NCI-H524 (cell line): ENCODE measurements around the gene SEC31A.
"Not testable (repeated sequence)": the region's sequence is repeated elsewhere in the genome, so short reads cannot be mapped to it uniquely, and the experiment has no call there.

ENCODE experiments used
- DNase-seq, 2 experiments: peaks; one replicate each; lab custom pipeline; 2025; lab: John Stamatoyannopoulos, UW

The SEC31A gene

DNA sequence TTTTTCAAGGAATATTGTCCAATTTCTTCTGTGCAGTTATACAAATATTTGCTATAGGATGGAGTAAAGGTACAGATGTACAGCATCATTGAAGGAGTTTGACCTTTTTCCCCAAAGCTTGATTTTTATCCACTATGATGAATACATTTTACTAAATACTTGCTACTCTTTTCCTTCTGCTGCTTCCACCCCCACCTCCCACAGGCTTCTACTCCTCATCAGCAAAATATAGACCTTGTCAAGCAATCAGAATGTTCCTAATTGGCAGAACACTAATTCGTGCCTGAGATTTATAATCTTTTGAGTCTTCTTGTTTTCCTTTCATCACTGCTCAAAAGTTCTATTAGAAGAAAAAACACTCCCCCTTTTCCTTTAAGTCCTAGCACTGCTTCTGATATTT is 5.8 kb upstream of the SEC31A start:
- DNase-seq, result no peak

DNA sequence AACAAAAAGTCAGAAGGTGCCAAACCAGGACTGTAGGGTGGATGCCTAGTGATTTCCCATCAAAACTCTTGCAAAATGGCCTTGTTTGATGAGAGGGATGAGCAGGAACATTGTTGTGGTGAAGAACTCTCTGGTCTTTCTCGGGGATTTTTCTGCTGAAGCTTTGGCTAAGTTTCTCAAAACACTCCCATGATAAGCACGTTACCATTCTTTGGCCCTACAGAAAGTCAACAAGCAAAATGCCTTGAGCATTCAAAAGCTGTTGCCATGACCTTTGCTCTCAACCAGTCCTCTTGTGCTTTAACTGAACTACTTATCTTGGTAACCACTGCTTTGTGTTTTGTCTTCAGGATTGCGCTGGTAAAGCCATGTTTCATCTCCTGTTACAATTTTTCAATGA is 3.0 kb upstream of the SEC31A start:
- DNase-seq, result no peak

DNA sequence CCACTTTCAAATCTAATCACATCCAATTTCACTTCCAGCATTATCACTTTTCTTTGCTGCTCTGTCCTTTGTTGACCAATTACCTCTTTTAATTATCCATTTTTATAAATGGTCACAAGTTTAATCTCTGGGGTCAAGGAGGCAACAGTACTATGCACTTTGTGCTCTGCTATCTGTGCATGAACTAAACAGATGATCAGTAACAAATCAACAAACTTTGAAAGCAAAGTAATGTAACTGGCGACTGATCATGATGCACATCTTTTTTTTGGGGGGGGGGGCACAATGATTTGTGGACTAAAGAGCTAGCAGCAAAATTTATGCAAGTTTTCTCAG is 1.5 kb upstream of the SEC31A start:
- no peak for DNase-seq

DNA sequence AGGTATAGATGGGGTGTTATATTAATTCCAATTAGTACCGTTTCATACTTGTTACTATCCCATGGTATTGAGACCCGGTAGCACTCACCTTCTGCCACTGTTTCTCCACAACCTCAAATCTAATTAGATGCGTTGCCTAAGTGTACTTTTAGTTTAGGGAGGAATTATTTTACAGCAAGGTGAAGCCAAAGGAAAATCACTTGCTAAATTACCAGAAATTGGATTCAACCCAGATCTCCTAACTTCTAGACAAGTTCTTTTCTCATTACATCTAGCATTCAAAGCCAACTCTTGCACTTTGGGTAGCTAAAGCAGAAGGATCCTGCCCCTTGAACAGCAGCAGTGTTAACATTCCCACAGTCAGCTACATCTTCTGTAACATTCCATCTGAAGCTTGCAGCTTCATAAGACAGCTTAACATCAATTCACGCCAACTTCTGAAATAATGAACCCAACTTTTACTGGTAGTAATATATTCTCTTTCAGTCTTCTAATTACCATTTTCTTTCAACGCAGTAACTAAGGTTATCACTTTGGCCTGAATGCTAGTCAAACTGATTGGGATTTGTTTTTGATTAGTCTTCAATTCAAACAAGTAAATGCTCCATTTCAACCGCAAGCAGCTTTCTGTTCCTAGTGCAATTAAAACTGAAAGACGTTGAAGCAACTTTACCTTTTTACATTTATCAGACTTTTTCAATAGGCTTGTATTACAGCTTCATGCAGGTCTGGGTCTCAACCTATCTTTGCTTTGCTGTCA is 934 bp upstream of the SEC31A start:
- peak in 1 of 2 experiments; percentile 17 for DNase-seq

DNA sequence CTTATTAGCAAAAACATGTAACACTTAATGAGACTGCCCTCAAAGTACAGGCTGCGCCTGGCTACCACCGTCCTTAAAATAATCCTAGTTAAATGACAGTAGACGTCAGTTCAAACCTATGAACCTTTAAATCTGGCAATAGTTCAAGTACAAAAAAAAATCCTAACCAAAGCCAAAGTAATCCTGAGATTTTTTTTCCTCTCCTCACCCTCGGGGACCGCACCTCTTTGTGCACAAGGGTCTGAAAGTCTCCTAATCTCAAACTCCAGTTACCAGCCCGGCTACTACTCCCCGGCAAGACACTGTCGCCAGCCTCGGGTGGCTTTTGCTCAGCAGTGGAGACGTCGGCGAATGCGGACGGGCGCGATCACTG is 439 bp downstream of the SEC31A start:
- peak in 1 of 2 experiments; percentile 55 for DNase-seq

DNA sequence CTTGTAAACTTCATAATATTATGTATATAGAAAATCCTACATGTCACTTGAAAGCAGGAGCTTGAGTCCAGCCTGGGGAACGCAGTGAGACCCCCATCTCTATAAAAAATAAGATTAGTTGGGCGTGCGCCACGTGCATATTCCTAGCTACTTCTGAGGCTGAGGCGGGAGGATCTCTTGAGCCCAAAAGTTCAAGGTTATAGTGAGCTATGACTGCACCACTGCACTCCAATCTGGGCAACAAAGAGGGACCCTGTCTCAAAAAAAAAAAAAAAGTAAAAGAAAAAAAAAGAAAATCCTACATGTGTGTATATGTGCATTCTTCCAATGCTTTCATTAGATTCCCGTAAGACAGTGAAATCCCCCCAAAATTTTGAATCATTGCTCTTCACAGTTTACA is 1.7 kb downstream of the SEC31A start:
- DNase-seq, result no peak

DNA sequence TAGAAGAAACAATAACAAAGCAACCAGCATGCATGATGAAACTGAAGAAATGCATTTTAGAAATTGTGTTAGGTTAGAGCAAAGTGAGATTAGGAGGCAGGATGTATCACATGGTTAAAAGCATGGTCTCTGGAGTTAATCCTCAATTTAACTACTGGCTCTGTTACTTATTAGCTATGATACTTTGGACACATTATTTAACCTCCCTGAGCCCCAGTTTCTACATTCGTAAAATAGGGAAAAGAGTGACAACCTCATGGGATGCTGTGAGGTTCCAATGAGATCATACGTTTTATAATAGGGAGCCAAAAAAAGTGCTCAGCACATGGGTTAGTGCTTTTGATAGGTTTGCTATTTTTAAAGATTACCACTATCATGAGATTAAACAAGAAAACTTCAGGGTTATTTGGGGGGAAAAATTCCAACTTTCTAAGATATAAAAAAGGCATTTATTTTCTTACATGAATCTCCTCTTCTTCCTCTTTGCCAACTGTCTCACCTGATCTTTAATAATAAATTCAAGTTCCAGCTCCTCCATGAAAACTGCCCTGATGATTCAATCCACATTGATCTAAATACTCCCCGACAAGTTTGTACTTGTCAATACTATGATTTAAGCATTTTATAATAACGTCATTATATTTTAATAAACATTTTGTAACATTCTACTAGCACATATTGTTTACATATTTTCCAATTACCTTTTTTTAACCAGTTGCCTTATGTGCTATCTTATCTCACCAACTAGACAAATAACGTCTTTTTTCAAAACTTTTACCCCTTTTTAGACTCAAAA is 4.6 kb downstream of the SEC31A start:
- no peak for DNase-seq

DNA sequence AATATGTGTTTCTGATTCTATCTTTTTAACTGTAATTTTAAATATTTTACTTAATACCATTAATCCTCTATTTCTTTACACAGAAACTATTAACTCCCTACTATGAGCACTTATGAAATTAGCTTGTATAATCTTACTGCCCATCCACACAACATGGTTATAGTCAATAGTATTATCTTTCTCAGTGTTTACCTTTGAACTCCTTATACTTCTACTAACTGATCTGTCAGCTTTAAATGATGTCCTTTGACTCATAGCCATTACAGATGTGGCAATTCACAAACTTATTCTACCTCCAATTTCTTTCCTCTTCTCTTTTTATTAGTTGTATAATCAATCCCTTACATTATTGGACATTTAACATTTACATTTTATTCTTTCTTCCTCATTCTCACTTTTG is 5.5 kb downstream of the SEC31A start:
- DNase-seq, result no peak

DNA sequence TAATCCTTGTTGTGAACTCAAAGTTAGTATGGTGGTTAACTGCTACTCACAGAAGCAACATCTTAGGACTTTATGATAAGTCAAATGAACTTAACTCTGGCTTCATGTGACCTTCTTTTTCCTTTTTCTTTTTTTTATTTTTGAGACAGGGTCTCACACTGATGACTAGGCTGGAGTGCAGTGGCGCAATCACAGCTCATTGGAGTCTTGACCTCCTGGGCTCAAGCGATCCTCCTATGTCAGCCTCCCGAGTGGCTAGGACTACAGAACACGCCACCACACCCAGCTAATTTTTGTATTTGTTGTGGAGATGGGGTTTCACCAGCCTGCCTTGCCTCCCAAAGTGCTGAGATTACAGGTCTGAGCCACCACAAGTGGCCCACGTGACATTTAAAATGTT is 22.4 kb downstream of the SEC31A start:
- no peak for DNase-seq

DNA sequence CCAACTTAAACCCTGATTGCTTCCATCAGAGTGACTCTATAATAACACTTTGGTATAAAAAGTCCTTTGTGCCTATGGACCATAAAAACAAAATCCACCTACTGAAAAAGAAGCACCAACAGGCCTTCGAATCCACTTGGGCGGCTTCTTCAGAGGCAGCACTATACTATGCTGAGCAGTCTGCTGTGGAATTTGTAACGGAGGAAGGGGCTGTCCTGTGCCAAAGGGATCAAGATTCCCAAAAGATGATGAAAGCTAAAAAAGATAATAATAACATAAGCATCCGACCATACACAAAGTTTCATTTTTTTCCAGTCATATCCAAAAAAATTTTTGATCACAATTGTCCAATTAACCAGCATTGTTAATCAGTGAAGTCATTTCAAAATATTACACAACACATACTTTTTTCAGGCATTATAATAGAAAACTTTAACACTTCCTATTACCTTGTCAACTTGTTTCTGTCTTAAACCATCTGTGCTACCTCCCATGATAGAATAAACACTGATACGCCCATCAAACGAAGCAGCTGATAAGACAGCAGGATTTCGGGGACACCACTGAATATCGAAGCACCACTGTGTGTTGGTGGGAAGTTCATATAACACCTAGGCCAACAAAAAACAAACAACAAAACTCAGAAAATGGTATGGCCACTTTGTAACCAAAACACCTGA is 24.1 kb downstream of the SEC31A start:
- DNase-seq, result no peak

DNA sequence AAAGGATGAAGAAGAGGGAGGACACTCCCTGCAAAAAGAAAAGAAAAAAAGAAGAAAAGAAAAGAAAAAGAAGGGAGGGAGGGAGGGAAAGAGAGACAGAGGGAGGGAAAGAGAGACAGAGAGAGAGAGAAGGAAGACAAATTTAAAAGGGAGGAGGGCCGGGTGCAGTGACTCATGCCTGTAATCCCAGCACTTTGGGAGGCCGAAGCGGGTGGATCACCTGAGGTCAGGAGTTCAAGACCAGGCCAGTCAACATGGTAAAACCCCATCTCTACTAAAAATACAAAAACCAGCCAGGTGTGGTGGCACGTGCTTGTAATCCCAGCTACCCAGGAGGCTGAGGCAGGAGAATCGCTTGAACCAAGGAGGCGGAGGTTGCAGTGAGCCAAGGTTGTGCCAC is 24.9 kb downstream of the SEC31A start:
- not testable (repeated sequence) for DNase-seq

DNA sequence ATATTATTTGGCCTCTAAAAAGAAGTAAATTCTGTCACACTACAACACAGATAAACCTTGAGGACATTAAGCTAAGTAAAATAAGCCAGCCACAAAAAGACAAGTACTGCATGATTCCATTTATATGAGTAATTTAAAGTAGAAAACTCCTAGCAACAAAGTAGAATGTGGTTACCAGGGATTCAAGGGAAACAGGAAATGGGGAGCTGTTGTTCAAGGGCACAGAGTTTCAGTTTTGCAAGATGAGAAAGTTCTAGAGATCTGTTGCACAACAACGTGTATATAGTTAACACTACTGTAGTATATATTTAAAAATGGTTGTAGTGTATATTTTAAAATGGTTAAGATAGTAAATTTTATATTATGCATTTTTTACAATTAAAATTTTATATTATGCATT is 25.4 kb downstream of the SEC31A start:
- no peak for DNase-seq

DNA sequence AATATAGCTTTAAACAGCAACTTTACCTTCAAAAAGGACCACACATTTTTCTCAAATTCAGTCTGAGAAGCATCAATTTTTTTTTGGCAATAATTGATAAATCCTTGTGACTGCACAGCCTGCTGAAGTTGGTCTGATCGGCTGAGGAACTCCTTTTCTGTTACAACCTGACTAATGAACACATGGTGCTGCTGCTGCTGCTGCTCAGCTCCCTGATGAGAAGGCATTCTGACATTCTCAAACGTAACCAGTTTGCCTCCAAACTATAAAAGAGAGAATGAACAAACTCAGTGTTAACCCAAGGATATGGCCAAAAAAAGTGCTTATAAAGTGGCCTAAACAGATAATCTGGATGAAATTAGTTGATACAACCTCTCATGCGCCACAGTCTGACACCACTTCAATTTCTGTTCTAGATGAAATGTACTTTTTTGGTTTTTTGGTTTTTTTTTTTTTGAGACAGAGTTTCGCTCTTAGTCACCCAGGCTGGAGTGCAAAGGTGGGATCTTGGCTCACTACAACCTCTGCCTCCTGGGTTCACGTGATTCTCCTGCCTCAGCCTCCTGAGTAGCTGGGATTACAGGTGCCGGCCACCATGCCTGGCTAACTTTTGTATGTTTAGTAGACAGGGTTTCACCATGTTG is 26.5 kb downstream of the SEC31A start:
- no peak for DNase-seq

DNA sequence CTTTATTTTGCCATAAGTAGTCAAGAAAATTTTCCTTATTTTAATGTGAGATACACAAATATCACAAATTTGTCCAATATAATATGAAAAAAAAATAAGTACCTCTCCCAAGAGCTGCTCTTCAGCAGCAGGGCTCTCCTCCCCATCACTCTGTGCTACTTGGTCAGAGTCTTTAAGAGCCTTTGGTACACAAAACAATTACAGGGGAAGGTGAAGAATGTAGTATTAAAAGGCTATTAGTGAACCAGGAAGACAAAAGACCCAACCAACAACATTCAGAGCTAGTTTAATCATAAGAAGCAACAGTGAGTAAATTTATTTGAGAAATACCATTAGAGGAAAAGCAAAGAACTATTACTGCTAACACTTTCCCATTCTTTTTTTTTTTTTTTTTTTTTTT is 29.4 kb downstream of the SEC31A start:
- DNase-seq, result no peak

DNA sequence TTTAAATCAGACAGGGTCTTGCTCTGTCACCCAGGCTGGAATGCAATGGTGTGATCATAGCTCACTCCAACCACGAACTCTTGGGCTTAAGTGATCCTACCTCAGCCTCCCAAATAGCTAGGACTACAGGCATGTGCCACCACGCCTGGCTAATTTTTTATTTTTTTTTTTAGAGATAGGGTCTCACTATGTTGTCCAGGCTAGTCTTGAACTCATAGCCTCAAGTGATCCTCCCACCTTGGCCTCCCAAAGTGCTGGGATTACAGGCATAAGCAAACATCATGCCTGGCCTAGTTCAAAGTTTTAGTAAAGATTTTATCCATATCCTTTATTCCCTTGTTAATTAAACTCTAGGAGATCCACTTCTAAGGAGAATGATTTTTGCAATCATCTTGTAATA is 30.5 kb downstream of the SEC31A start:
- not testable (repeated sequence) for DNase-seq

DNA sequence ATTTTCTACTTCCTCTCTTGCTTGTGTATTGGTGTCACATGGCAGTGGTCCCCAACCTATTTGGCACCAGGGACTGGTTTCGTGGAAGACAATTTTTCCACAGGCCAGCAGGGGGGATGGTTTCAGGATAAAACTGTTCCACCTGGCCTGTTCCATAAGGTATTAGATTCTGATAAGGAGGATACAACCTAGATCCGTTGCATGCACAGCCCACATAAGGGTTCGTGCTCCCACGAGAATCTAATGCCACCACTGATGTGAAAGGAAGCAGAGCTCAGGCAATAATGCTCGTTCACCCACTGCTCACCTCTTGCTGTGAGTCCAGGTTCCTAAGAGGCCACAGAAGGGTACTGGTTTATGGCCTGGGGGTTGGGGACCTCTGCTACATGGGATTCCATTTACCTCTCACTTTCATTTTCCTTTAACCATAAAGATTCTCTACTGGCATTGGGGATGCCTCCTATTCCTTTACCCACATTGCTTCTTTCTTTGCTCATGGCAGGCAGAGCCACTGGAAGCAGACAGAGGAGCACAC is 38.1 kb downstream of the SEC31A start:
- no peak for DNase-seq

DNA sequence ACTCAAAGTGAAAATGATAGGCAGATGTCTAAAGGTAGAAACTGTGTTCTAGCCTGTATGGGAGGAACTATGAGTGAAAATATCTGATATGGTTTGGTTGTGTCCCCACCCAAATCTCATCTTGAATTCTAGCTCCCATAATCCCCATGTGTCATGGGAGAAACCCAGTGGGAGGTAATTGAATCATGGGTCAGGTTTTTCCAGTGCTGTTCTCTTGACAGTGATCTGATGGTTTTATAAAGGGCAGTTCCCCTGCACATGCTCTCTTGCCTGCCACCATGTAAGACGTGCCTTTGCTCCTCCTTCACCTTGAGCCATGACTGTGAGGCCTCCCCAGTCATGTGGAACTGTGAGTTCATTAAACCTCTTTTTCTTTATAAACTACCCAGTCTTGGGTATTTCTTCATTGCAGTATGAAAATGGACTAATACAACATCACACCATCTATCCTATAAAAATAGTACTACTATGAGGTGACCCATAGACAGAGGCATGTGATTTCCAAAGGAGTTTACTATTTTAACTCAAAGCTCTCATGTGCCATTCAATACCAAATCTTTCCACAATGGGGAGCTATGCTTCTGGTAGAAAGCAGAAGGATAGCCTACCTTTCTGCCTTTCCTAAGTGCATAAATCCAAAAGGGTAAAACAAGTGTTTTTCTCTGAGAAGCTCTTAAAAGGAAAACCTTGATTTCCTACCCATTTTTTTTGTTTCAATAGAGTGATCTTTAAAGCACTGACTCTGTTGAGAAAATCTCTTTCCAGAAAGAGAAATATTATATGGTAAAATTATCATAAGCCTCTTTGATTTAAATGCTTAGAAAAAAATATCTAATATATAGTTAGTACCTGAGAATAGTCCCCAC is 38.8 kb downstream of the SEC31A start:
- peak in 1 of 2 experiments; percentile 14 for DNase-seq

DNA sequence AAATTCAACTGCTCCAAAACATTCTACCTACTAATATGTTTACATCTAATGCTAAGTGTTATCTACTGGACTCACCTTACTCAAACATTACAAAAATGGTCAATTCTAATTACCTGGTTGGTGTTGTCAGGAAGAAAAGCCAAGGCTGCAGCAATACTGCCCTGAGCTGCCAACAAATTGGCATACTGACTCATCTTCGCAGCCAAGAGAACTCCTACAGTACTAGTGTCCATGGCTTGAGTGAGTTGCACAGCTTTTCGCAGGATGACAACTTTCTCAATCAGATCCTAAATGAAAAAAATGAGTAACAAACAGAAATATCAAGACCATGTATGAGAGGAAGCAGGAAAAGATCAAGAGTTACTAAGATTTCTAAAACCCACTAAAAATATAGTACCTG is 39.6 kb downstream of the SEC31A start:
- no peak for DNase-seq

DNA sequence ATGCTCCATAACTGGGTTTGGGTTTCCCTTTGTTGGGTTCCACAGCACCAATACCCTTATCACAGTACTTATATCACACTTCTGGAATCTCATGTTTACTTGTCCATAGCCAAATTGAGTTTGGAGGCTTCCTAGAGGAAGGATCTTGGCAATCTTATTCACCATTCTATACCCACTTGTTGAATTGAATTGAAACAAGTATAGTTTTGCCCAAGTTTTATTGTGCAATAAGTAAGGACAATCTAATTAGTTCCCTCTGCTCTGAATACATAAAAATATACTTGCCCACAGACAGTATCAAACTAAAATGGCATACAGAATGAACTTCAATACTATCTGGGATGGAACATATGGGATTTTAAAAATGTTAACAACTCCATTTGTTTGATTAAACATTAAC is 40.3 kb downstream of the SEC31A start:
- no peak for DNase-seq

DNA sequence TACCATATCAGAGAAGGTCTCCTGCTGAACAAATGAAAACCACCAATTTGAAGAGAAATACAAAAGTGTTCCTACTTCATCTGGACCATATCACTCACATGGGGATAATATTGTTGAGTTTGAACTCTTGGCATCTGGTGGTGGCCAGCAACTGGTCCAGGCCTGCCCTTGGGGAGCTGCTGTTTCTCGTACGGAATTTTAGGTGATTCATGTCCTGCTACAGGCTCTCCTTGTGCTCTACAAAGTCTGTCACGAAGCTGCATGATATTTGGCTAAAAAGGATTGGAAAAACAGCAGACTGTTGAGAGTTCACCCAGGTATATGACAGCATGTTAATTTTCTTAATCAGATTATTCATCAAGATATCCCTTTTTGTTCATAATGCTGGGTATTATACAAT is 42.2 kb downstream of the SEC31A start:
- no peak for DNase-seq

DNA sequence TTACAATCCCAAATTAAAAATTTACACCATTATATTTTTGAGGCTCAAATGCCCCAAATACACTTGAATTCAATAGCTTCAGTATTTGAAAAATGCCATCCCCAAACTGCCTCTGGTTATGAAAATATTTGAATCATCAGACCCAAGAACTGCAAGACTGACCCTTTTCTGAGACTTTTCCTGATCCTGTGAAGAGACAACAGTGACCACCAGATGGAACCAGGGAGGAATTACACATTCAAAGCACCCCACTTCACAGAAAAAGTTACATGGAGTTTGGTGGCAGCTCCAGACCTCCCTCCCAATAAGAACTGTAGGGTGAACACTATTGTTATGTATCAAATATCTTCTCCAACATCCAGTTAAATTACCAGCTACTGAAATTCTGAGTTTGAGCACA is 48.4 kb downstream of the SEC31A start:
- no peak for DNase-seq
